GM12875 (cell line): Measurements from ENCODE around the gene CCL13.

Experiments
- H3K4me3 ChIP-seq: one replicate; pipeline ENCODE4 v1.5.1; 2011; ENCODE audit warnings: low read depth, low read length, control low read depth
- CTCF ChIP-seq: IDR thresholded peaks from 2 replicates; pipeline ENCODE4 v1.5.1; 2011; ENCODE audit warnings: low read depth, mild to moderate bottlenecking, control low read depth, inconsistent platforms, low read length, moderate library complexity, borderline replicate concordance; ENCODE audit not compliant: insufficient read depth

CCL13 gene

DNA sequence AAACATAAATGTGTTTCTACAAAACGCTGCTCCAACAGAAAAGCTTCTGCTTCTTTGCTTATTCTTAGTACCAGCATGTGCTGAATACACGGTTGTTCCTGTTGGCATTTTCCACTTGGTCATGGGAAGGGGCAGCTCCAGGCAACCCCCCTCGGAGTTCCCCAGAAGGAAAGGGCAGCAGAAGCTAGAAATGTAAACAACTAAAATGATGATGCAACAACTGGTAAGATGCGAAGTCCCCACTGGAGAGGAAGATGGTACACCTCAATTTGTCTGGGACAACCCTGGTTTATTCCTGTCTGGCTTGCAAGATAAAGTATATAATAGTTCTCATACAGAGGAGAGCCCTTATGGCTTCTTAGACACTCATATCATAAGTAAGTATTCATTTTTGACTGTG is 9.2 kb upstream of the CCL13 start:
- TF ChIP-seq CTCF = no peak
- no peak overlapping the region for H3K4me3 ChIP-seq

DNA sequence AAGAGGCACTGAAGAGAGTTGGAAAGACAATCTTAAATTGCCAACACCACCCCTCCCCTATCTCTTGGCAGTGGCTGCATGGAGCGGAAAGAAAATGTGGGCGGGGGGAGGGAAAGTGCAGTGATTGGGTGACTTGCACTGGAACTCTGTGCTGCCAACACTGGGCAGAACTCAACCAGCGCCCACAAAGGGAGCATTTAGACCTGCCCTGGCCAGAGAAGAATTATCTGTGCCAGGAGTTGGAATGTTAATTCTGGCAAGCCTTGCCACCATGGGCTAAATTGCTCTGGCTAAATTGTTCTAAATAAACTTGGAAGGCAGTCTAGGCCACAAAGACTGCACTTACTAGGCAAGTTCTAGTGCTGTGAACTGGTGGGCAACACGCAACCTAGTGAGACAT is 6.5 kb upstream of the CCL13 start:
- no peak overlapping the region for H3K4me3 ChIP-seq
- TF ChIP-seq CTCF = no peak

GRCh38 chr17:34351096-34351495 is 5.2 kb upstream of the CCL13 start:
- TF ChIP-seq CTCF = no peak
- H3K4me3 ChIP-seq = no peak overlapping the region

- no peak for TF ChIP-seq CTCF
- H3K4me3 ChIP-seq = no peak overlapping the region
These were observed 4.1 kb upstream of the CCL13 start for GRCh38 chr17:34352191-34352590.

DNA sequence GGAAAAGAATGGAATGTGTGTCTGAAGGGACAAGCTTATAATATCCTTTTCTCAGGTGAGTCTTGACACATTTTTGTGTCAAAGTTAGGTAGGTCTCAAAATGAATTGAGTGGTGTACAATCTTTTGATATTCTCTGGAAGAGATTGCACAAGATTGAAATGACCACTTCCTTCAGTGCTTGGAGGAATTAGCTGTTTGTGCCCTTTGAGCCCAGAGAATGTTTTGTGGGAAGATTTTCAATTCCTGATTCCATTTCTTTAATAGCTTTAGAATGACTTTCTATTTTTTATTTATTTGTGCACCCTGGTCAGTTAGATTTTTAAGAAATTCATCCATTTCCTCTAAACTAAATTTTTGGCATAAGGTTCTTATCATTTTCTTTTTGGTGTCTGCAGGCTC is 1.6 kb upstream of the CCL13 start:
- no peak for TF ChIP-seq CTCF
- no peak overlapping the region for H3K4me3 ChIP-seq

GRCh38 chr17:34357398-34357797 is 1.1 kb downstream of the CCL13 start:
- no peak for TF ChIP-seq CTCF
- H3K4me3 ChIP-seq = no peak overlapping the region

DNA sequence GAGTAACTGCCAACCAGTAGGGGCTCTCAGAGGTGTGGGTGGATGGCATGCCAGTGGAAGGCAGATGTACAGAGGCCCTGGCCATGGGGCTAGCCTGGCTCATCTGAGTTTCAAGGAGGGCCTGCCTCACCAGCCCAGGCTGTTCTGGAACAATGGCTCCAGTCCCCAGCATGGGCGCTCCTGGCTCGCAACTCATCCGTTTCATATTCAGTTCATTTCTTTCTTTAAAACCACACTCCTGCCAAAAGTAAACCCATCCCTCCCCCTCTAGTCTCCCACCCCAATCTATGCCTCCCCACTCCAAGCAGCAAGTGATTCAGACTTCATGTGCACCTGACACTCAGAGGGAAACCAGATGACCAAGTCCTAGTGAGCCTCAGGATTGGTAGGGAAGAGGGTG is 2.4 kb downstream of the CCL13 start:
- H3K4me3 ChIP-seq = no peak overlapping the region
- TF ChIP-seq CTCF = no peak
